HepG2 (cell line): ENCODE data around the gene DDAH2. TPM values are rescaled to one million over a fixed set of nuclear protein-coding genes. Genes with fewer than 3 reads are reported as not detected.

Source experiments
- ARID5B ChIP-seq: IDR thresholded peaks from 2 replicates; pipeline ENCODE4 v1.4.0; 2020; ENCODE audit warnings: mild to moderate bottlenecking, missing genetic modification reagents
- CCAR2 ChIP-seq: fragments of 200-400 bp; formaldehyde crosslinking; optimal IDR thresholded peaks from 2 replicates; pipeline ENCODE3; 2018; ENCODE audit warnings: low read depth, mild to moderate bottlenecking, low read length, moderate library complexity
- E2F5 ChIP-seq: sonication (generic); formaldehyde crosslinking; conservative IDR thresholded peaks from 2 replicates; pipeline ENCODE4 v1.4.0; 2020; ENCODE audit warnings: missing genetic modification reagents
- HBP1 ChIP-seq: IDR thresholded peaks from 2 replicates; pipeline ENCODE4 v1.6.1; 2016; ENCODE audit warnings: low read depth, control low read depth
- HOXA7 ChIP-seq: sonication (generic); formaldehyde crosslinking; IDR thresholded peaks from 2 replicates; pipeline ENCODE4 v1.8.1; 2022; ENCODE audit warnings: mild to moderate bottlenecking, missing genetic modification reagents, moderate library complexity
- IRF9 ChIP-seq: sonication (generic); formaldehyde crosslinking; IDR thresholded peaks from 2 replicates; pipeline ENCODE4 v1.8.0; 2022; ENCODE audit warnings: missing genetic modification reagents, mild to moderate bottlenecking, borderline replicate concordance
- KAT7 ChIP-seq: IDR thresholded peaks from 2 replicates; pipeline ENCODE4 v1.6.1; 2018; ENCODE audit warnings: borderline replicate concordance, missing compliant biosample characterization
- MAF1 ChIP-seq: sonication (generic); formaldehyde crosslinking; IDR thresholded peaks from 2 replicates; pipeline ENCODE4 v1.5.0; 2020; ENCODE audit warnings: missing genetic modification reagents, borderline replicate concordance
- MXI1 ChIP-seq: IDR thresholded peaks from 3 replicates; pipeline ENCODE4 v1.6.1; 2012; ENCODE audit warnings: low read depth, low read length, inconsistent platforms, borderline replicate concordance
- PTBP1 ChIP-seq: fragments of 200-400 bp; formaldehyde crosslinking; IDR thresholded peaks from 2 replicates; pipeline ENCODE4 v1.6.1; 2018; ENCODE audit warnings: low read length, low read depth; ENCODE audit not compliant: poor library complexity, severe bottlenecking
- RFX3 ChIP-seq: IDR thresholded peaks from 2 replicates; pipeline ENCODE4 v1.6.1; 2016; ENCODE audit warnings: missing biosample characterization, missing genetic modification reagents
- SCMH1 ChIP-seq: sonication (generic); formaldehyde crosslinking; IDR thresholded peaks from 2 replicates; pipeline ENCODE4 v1.9.0; 2021; ENCODE audit warnings: missing genetic modification reagents, mild to moderate bottlenecking, borderline replicate concordance
- SMAD9 ChIP-seq: sonication (generic); formaldehyde crosslinking; IDR thresholded peaks from 2 replicates; pipeline ENCODE4 v1.5.1; 2020; ENCODE audit warnings: mild to moderate bottlenecking, missing genetic modification reagents
- SNAPC2 ChIP-seq: sonication (generic); formaldehyde crosslinking; IDR thresholded peaks from 2 replicates; pipeline ENCODE4 v1.8.1; 2022; ENCODE audit warnings: mild to moderate bottlenecking, missing genetic modification reagents
- THRA ChIP-seq: sonication (generic); formaldehyde crosslinking; IDR thresholded peaks from 2 replicates; pipeline ENCODE4 v1.4.0; 2020; ENCODE audit warnings: missing genetic modification reagents, borderline replicate concordance
- U2AF1 ChIP-seq: fragments of 200-400 bp; formaldehyde crosslinking; optimal IDR thresholded peaks from 2 replicates; pipeline ENCODE3; 2017; ENCODE audit warnings: mild to moderate bottlenecking, low read depth, low read length
- ZBTB20 ChIP-seq: sonication (generic); formaldehyde crosslinking; IDR thresholded peaks from 2 replicates; pipeline ENCODE4 v1.8.1; 2023; ENCODE audit warnings: missing genetic modification reagents, low read depth, mild to moderate bottlenecking, borderline replicate concordance
- ZFP37 ChIP-seq: sonication (generic); formaldehyde crosslinking; IDR thresholded peaks from 2 replicates; pipeline ENCODE4 v1.4.0; 2020; ENCODE audit warnings: missing genetic modification reagents, borderline replicate concordance
- ZNF3 ChIP-seq: IDR thresholded peaks from 2 replicates; pipeline ENCODE4 v1.7.0; 2017; ENCODE audit warnings: inconsistent platforms
- ZNF501 ChIP-seq: sonication (generic); formaldehyde crosslinking; IDR thresholded peaks from 2 replicates; pipeline ENCODE4 v1.5.1; 2020; ENCODE audit warnings: mild to moderate bottlenecking, moderate library complexity, missing genetic modification reagents
- ZNF619 ChIP-seq: sonication (generic); formaldehyde crosslinking; IDR thresholded peaks from 2 replicates; pipeline ENCODE4 v1.4.0; 2020; ENCODE audit warnings: mild to moderate bottlenecking, missing genetic modification reagents
- ZNF776 ChIP-seq: sonication (generic); formaldehyde crosslinking; IDR thresholded peaks from 2 replicates; pipeline ENCODE4 v1.4.0; 2020; ENCODE audit warnings: mild to moderate bottlenecking, missing genetic modification reagents
- polyA plus RNA-seq, 8 experiments: library from polyadenylated mRNA; depleted of rRNA in 3 of 8; stranded (reverse) in 7 of 8; unstranded in 1 of 8; fragments of >200 nt; fragmentation: Illumina TruSeq in 4 of 8; extraction: Trizol in 4 of 8; gene quantifications; 2 replicates each; pipeline versions ENCODE4 v1.2.1 to v1.2.3, GENCODE V29; 2011 to 2016; ENCODE audit warnings: low read depth in 4 of 8, missing spikeins in 1 of 8, mixed read lengths in 1 of 8; ENCODE audit not compliant: insufficient read depth in 1 of 8
- total RNA-seq, 5 experiments: library from RNA; depleted of rRNA; stranded (reverse); fragments of >200 nt; fragmentation: Illumina TruSeq; extraction: Trizol; gene quantifications; 2 replicates each; pipeline ENCODE4 v1.2.3, GENCODE V29; 2016; ENCODE audit warnings: low read depth in 1 of 5

The DDAH2 gene
- total and polyA plus RNA-seq, 2 of the 13 experiments (the other 11 are each of a cell fraction or from before 2014, with no cell fraction given): 16.4 to 21.1 TPM

GRCh38 chr6:31734247-31734820 lies 5.2 kb upstream of the DDAH2 start (continued):
- 0 out of 2 replicates have a peak, but pooled peaks have one; percentile 25 for TF ChIP-seq SNAPC2
- no peak for TF ChIP-seq ZBTB20 (CRISPR knock-in tag)
- TF ChIP-seq SMAD9 (CRISPR knock-in tag): no peak
- TF ChIP-seq KAT7 (CRISPR knock-in tag): no peak
- TF ChIP-seq E2F5 (CRISPR knock-in tag): no peak
- TF ChIP-seq IRF9 (CRISPR knock-in tag): no peak; the same call in 1 of the 2 replicates
- no peak for TF ChIP-seq ZNF776 (CRISPR knock-in tag)
- no peak for TF ChIP-seq SCMH1 (CRISPR knock-in tag)
- no peak for TF ChIP-seq PTBP1
- 0 out of 2 replicates have a peak, but pooled peaks have one; percentile 12 for TF ChIP-seq ZNF501
- TF ChIP-seq MXI1: no peak
- no peak for TF ChIP-seq RFX3 (CRISPR knock-in tag)
- TF ChIP-seq HBP1 (CRISPR knock-in tag): 0 out of 2 replicates have a peak, but pooled peaks have one; percentile 64
- TF ChIP-seq ARID5B (CRISPR knock-in tag): no peak
- TF ChIP-seq ZFP37: no peak
- no peak for TF ChIP-seq ZNF3 (CRISPR knock-in tag)
- no peak for TF ChIP-seq ZNF619
- no peak for TF ChIP-seq HOXA7 (CRISPR knock-in tag)
- TF ChIP-seq MAF1 (CRISPR knock-in tag): no peak
- TF ChIP-seq CCAR2: no peak
- no peak for TF ChIP-seq THRA (CRISPR knock-in tag)
- no peak for TF ChIP-seq U2AF1
